GM12878 (cell line): Measurements from ENCODE around the gene MACF1. TPM values are rescaled to one million over a fixed set of nuclear protein-coding genes. Genes with fewer than 3 reads are reported as not detected.
A peak's percentile ranks its signal among the peaks of the same experiment; 100 is the strongest.

ENCODE experiments used
- ASH2L ChIP-seq: fragments of 300-600, 200-600 bp; sonication (generic); IDR thresholded peaks from 2 replicates; pipeline ENCODE4 v1.6.1; 2017; ENCODE audit warnings: low read depth, mild to moderate bottlenecking, borderline replicate concordance
- BCLAF1 ChIP-seq: fragments of 450-650 bp; IDR thresholded peaks from 2 replicates; pipeline ENCODE4 v1.6.1; 2017; ENCODE audit warnings: antibody characterized with exemption, mild to moderate bottlenecking, moderate library complexity
- CEBPB ChIP-seq, 2 experiments: fragments of 150-350 bp in 1 of 2; IDR thresholded peaks; 2 replicates each; pipeline ENCODE4 v1.6.1; 2012 to 2014; ENCODE audit warnings: low read depth in 2 of 2, low read length in 2 of 2, borderline replicate concordance in 1 of 2, inconsistent platforms in 1 of 2
- CHD2 ChIP-seq: IDR thresholded peaks from 2 replicates; pipeline ENCODE4 v1.6.1; 2011; ENCODE audit warnings: low read depth, low read length, improper control_type of control experiment, borderline replicate concordance
- CUX1 ChIP-seq: IDR thresholded peaks from 2 replicates; pipeline ENCODE4 v1.6.1; 2012; ENCODE audit warnings: improper control_type of control experiment, low read depth, low read length; ENCODE audit not compliant: insufficient replicate concordance
- EGR1 ChIP-seq, 2 experiments: IDR thresholded peaks; 1 replicate in 1 of 2; 2 replicates in 1 of 2; pipeline ENCODE4 v1.6.1; 2011 to 2012; ENCODE audit warnings: low read depth in 2 of 2, low read length in 2 of 2, borderline replicate concordance in 1 of 2, mild to moderate bottlenecking in 1 of 2, moderate library complexity in 1 of 2
- EP300 ChIP-seq, 2 experiments: fragments of 150-350 bp in 1 of 2; IDR thresholded peaks; 2 replicates each; pipeline ENCODE4 v1.6.1; 2011 to 2012; ENCODE audit warnings: low read depth in 2 of 2, low read length in 2 of 2, borderline replicate concordance in 1 of 2, improper control_type of control experiment in 1 of 2, inconsistent platforms in 1 of 2; ENCODE audit not compliant: control insufficient read depth in 1 of 2
- FOXM1 ChIP-seq: IDR thresholded peaks from 2 replicates; pipeline ENCODE4 v1.6.1; 2012; ENCODE audit warnings: low read depth, mild to moderate bottlenecking, inconsistent platforms, low read length, moderate library complexity
- HDGF ChIP-seq: fragments of 450-650 bp; IDR thresholded peaks from 2 replicates; pipeline ENCODE4 v1.6.1; 2016; ENCODE audit warnings: antibody characterized with exemption
- NFIC ChIP-seq: IDR thresholded peaks from 2 replicates; pipeline ENCODE4 v1.6.1; 2012; ENCODE audit warnings: low read depth, mild to moderate bottlenecking, inconsistent platforms, low read length, moderate library complexity
- NFXL1 ChIP-seq: fragments of 450-650 bp; IDR thresholded peaks from 2 replicates; pipeline ENCODE4 v1.6.1; 2017; ENCODE audit warnings: antibody characterized with exemption, mild to moderate bottlenecking, borderline replicate concordance
- NR2F1 ChIP-seq: fragments of 450-650 bp; conservative IDR thresholded peaks from 2 replicates; pipeline ENCODE4 v1.6.1; 2017; ENCODE audit warnings: mild to moderate bottlenecking
- SIX5 ChIP-seq: IDR thresholded peaks from 2 replicates; pipeline ENCODE4 v1.6.1; 2011; ENCODE audit warnings: mild to moderate bottlenecking, low read depth, low read length, moderate library complexity; ENCODE audit not compliant: severe bottlenecking
- SKIL ChIP-seq: fragments of 450-650 bp; IDR thresholded peaks from 2 replicates; pipeline ENCODE4 v1.6.1; 2017; ENCODE audit warnings: mild to moderate bottlenecking, low read depth, inconsistent platforms; ENCODE audit not compliant: poor library complexity, severe bottlenecking
- TCF12 ChIP-seq: IDR thresholded peaks from 2 replicates; pipeline ENCODE4 v1.6.1; 2011; ENCODE audit warnings: low read depth, mild to moderate bottlenecking, low read length
- TCF7 ChIP-seq: IDR thresholded peaks from 2 replicates; pipeline ENCODE4 v1.6.1; 2014; ENCODE audit warnings: antibody characterized with exemption, borderline replicate concordance
- polyA plus RNA-seq, 11 experiments: library from polyadenylated mRNA; depleted of rRNA in 4 of 11; unstranded in 6 of 11; stranded (reverse) in 5 of 11; fragments of >200 nt; fragmentation: Nextera tagmentation in 4 of 11; fragmentation: Illumina TruSeq in 1 of 11; extraction: Ambion mirVana in 4 of 11; extraction: Trizol in 1 of 11; gene quantifications; 1 replicate in 1 of 11; 2 replicates in 10 of 11; pipeline versions ENCODE4 v1.2.1 to v1.2.3, GENCODE V29; 2011 to 2016; ENCODE audit warnings: inconsistent platforms in 2 of 11, missing spikeins in 2 of 11, low read depth in 1 of 11
- total RNA-seq, 4 experiments: library from RNA; depleted of rRNA in 3 of 4; stranded (reverse); fragments of >200 nt in 3 of 4; fragmentation: Illumina TruSeq in 1 of 4; extraction: Trizol in 1 of 4; gene quantifications; 2 replicates each; pipeline versions ENCODE4 v1.2.1 to v1.2.3, GENCODE V29; 2013 to 2021

Gene MACF1
- total and polyA plus RNA-seq, 10 of the 15 experiments (the other 5 are each of a cell fraction or from before 2014, with no cell fraction given): 15.5 to 201 (median 76.9) TPM

- no peak for TF ChIP-seq TCF7
- TF ChIP-seq HDGF: no peak
- TF ChIP-seq NR2F1: 0 out of 2 replicates have a peak, but pooled peaks have one; percentile 52
- no peak for TF ChIP-seq NFXL1
- TF ChIP-seq BCLAF1: no peak
- TF ChIP-seq CHD2: no peak
- TF ChIP-seq FOXM1: no peak; the same call in 1 of the 2 replicates
- no peak for TF ChIP-seq TCF12
- TF ChIP-seq NFIC: peak; percentile 79; the same call in 1 of the 2 replicates
- no peak for TF ChIP-seq CUX1
- TF ChIP-seq SKIL: peak; percentile 20
- TF ChIP-seq EGR1 (IDR thresholded peaks at IDR 0.05; ENCODE audit: borderline replicate concordance in 1 of 2, low read depth in 2 of 2, low read length in 2 of 2): no peak
- TF ChIP-seq EP300 (IDR thresholded peaks at IDR 0.05; ENCODE audit: borderline replicate concordance in 1 of 2, control insufficient read depth in 1 of 2, low read depth in 2 of 2, low read length in 2 of 2): no peak
- TF ChIP-seq CEBPB (IDR thresholded peaks at IDR 0.05; ENCODE audit: borderline replicate concordance in 1 of 2, low read depth in 2 of 2, low read length in 2 of 2): no peak
- TF ChIP-seq ASH2L: no peak
- TF ChIP-seq SIX5: no peak
These were observed 10.7 kb downstream of the MACF1 start (continued) for GRCh38 chr1:39214998-39215873.
